ENCODE measurements around the gene SH2D7.

Gene SH2D7
- total RNA-seq, result 0 to 0.88 (median 0) reads per million in 17 experiments

DNA sequence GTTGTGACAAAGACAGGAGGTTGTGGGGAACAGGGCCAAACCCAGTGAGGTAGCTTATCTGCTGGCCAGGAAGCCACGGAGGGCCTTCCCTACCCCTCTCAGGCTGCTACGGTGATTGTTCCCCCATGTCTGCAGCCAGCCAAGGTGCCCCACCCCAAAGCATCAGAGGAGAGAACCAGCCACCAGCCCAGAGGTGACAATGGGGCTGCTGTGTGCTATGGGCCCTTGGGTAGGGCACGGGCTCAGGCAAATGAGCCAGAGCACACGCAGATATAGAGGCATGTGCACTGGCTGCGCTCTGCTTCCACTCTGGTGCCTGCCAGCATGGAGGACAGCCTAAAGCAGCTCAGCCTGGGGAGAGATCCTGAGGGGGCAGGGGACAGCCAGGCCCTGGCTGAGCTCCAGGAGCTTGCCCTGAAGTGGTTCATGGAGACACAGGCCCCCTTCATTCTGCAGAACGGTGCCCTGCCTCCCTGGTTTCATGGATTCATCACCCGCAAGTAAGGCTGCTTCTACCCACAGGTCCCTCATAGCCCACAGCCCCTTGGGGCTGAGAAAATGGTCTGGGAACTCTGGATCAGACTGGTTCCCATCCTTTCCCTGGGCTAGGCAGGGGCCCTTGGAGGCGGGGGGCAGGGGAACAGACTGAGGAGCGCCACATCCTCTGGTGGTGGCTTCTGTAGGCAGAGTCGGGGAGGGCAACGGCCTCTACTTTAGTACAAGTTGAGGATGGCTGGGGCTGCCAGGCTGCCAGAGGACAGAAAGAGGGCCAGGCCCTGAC is at the start of gene SH2D7:
Gene SH2D7 (plus strand): TSS at position 301 of the 781 bp plus-strand sequence. CDS start 24 bp downstream, at position 325.
- no peak for DNase-seq

DNA sequence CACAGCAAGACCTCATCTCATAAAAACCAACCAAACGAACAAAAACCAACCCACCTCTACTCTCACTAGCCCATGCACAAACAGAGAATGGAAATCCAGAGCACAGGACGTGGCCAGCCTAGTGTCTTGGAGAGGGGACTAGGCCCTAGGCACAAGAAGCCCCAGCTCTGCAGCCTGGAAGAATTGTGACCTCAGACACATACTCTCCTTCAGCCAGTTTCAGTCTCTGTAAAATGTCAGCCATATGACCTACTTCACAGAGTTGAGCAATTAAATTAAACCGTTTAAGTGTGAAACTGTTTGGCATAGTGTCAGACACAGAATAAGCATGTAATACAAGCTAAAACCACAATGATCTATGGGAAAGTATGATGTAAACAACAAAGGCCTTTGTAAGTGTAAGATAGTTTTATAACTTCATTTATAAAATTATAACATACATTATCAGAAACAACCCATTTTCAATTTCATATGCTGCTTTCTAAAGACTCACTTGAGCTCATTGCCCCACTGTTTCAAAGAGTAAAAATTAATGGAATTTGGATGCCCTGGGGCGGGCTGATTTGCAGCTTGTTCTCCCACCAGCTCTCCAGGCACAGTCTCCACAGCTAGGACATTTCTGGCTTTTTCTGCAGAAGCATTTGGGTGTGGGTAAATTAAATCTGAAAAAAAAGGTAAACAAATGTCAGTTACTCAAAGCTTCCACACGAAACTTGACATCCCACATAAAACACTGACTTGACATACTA is 47.8 kb upstream of the SH2D7 start:
- DNase-seq, result peak; percentile 43 to 82 (median 60)

DNA sequence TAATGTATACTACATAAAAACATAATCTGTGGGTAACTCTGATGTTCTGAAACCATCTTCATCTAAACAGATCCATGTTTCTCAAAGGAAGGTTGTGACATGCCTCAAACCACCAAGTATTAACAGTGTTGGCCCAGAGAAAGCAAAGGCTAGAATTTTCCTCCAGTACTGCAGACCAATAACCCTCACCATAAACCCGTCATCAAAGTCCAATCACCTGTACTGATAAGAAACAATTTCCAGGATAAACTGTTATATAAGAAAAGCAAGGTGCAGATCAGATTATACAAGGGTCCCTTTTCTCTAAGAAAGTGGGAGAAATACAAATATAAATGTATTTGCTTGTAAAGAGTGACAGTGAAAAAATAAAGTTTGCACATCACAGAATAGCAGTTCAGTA is 47.2 kb upstream of the SH2D7 start:
- DNase-seq, result no peak

DNA sequence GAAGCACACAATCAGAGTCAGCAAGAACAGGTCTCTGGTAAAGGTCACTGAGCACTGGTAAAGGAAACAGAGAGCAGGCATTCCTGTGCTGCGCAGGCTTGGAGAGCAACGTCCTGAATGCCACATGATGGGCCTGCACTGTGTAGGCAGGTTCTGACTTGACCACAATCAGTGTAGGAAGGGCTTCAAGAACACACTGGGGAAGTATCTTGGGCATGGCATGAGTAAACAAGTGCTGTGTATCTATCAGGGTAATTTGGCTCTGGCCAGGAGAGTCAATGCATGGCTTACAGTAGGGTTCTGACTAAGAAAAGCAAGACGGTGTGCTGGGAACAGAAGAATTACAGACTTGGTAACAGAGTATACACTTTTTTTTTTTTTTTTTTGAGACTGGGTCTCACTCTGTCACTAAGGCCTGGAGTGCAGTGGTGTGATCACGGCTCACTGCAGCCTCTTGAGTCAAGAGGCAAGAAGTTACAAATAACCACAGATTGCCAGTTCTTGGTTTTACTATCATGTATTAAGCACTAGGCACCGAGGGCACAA is 45.5 kb upstream of the SH2D7 start:
- DNase-seq, result peak; percentile 75 to 92 (median 88)

DNA sequence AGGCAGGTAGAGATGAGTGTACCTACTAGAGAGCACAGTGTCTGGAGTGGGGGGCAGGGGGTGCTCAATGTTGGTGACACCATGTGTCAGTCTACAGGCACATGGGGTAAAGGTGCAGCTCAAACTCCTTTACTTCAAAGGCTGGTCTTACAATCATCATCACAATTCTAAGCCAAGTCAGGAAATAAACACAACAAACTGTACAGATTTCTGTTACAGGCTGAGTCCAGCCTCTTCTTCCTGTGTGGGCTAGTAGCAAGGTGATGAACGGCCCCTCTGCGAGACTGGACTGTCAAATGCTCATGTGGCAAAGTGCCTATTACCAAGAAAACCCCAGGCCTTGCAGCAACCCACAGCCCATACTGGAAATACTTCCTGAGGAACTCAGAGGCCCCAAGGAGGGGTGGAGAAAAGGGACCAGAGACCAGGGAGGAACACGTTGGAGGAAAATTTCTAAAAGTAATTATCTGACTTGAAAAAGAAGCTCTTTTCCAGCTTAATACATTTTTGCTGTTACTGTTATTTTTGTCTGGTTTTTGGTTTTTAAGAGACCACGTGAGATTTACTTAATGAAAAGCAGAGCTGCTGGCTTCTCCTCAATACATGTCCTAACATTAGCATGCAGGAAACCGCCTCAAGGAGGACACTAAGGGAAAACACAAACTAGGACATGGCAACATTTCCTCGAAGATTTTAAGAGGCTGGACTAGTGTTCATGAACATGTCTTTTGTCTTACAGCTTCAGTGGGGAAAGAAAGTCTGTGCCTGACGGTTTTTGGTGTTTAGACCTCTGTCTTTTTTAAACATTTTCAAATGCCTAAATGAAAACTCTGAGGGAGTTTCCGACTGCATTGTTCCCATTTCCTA is 44.4 kb upstream of the SH2D7 start:
- DNase-seq, result peak; percentile 74 to 87 (median 86)

DNA sequence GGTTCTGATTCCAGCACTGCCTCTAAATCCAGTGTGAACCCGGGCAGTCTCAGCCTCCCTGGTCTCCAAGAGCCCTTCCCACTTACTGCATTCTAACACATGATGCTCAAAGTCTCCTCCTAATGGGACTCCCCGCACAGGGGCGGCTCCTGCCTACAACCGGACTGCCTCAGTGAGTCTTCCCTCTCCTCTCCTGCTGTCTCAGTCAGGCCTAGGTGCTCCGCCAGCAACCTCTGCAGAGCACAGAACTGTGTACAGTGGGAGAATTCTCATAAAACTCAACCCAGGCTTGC is 43.8 kb upstream of the SH2D7 start:
- DNase-seq, result peak in 1 of 4 experiments; percentile 39

DNA sequence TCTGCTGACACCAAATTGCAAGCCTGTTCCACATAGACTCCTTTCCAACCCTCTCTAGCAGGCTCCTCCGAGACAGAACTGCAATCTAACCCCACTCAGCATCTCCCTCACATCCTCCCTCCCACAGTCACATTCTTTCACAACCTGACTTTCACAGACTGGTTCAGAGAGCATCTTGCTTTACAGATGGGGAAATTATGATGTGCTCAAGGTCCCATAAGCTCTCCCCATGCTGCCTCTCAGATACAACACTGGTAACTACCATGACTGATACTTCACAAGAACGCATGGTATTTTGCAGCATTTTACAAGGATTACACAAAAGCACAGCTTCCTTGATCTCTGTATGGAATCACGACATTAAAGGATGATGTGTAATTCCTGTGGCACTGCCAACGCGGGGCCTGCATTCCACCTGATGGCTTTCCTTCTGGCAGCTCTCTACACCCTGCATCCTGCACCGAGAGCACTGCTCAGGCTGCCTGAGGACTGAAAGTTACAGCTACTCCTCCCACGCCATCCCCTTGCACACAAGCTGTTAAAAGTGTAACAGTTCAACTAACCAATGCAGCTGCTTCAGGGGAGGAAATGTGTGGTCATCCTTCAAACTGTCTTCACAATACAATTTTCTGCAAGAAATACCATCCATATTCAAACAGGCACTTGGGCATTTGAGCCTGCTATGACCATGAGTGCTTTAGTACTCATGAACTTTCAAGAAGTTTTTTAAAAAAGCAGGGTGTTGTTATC is 42.5 kb upstream of the SH2D7 start:
- DNase-seq, result peak; percentile 74 to 88 (median 82)

DNA sequence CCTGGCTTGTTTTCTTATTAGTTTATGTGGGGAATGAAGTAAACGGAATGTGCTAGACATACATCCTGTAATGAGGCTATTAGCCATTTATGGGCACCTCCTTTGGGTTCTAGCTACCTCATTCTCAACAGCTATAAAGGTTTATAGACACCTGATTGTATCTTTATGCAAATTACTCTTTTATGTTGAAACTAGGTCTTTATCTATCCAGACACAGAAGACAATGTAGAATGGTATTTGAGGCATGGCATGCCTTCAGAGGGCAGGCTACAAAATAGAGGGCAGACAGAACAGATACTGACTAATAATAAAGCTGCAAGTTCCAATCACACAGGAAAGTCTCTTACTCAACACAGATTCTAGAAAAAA is 41.9 kb upstream of the SH2D7 start:
- DNase-seq, result no peak

DNA sequence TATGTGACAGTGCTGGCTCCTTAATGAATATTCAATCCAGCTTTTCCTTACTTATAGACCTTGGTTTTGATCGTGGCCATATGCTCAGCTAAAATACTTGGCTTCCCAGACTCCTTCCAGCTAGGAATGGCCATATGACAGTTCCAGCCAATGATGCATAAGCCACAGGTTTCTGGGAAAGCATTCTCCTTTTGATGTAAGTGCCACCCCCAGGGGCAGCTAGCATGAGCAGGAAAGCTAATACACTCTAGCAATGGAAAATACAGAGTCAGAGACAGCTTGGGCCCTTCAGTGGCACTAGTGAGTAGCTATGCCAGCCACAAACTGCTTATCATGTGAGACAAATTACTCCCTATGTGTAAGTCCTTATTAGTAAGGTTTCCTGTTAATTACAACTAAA is 41.5 kb upstream of the SH2D7 start:
- no peak for DNase-seq

DNA sequence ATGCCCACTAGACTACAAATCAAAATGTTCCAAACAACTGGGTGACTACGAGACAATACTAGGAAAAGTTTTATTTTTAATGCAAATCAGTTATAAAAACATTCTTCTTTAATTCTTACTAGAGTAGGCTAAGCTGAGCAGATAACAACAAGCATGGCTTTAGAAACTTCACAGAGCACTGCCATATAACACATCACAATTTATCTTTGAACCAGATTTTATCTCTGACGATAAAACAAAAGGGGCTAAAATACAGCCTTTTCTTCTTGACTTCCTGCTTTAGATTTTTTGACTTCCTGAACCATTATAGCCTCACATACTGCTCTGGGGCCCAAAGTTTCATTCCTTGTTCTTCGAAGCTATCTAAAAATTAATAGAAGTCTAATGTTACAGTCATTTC is 40.8 kb upstream of the SH2D7 start:
- no peak for DNase-seq

DNA sequence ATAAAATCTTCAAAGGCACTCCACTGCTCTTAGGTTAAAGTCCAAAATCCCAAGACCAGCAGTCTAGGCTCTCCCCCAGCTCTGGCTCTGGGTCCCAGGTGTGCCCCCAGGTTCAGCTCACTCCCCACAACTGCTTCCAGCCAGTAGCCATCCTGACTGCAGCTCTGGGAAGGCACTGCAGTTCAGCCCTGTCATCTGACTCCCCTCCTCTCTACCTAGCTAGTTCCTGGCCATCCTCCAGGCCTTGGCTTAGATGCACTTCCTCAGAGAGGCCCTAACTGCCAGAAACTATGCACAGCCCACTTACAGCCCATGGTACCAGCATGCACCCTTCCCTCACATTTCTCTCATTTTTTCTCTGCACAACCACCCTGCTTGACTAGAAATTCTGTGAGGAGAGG is 40.4 kb upstream of the SH2D7 start:
- no peak for DNase-seq

DNA sequence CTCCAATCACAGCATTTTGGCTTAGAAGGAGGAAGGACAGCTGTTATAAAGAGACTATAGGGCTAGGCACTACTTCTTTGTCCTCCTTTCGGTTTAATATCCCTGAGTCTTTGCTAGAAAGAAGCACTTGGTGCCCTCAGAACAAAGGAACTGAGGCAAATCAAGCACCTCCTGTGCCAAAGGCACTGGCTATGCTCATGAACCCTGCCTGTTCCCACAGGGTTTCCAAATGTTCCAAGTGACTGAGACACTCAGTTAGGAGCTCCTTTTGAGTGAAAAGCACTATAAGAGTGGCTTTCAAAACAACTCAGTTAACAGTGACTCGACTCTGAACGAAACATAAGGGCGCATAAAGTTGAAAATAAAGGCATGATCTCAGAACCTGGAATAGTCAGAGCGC is 39.8 kb upstream of the SH2D7 start:
- no peak for DNase-seq

DNA sequence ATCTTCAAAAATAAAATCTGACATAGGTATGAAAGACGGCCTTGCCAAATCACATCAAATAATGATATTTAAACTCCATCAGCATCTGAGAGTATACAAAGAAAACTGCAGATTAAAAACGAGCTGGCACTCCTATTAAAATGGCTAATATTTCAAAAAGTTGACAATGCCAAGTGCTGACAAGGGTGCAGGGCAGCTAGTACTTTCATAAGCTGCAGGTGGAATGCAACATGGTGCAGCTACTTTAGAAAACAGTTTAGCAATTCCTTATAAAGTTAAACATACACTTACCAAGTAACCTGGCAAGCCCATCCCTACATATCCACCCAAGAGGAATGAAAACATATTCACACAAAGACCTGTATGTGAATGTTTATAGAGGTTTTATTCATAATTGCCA is 37.8 kb upstream of the SH2D7 start:
- no peak for DNase-seq

DNA sequence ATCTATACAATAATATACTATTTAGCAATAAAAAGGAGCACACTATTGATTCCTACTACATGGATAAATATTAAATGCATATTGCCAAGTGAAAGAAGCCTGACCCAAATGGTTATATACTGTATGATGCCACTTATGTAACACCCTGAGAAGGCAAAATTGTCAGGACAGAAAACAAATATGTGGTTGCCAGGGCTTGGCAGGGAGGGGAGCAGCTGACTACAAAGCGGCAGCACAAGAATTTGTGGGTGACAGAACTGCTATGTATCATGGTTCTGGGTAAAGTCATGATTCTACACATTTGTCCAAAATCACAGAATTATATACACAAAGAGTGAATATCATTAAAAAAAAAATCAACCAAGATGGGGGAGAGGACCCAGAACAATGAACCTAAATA is 37.4 kb upstream of the SH2D7 start:
- no peak for DNase-seq

DNA sequence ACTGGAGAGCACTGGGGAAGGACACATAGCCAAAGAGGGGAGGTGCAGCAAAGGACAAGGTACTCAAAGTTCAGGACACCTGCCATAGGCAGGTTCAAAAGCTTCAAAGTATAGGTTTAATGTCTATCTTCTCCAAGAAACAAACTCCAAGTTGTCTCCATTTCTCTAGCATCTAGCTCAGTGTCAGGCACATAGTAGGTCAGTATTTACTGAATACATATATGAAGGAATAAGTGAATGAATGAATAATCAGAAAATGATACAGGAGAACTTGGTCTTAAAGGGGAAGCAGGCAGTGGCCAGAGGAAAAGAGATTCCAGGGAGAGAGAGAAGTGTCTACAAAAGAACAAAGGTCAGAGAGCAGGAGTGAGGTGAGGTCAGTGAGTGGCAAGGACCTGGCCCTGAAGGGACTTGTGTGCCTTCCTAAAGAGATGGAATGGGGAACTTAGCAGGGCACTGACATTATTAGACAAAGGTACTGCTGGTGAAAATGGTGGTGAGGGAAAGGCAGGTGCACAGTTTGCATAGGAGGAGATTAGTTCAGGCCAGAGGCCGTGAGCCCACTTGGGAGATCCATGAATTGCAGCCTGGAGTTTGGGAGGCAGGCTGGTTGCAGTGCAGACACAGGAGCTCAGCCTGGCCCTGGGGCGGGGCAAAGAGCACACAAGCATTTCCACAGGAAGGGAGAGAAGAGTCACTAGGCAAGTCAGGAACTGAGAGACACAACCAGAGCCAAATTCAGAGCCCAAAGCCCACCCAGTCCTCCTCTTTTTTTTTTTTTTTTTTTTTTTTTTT is 36.2 kb upstream of the SH2D7 start:
- peak in 3 of 4 experiments; percentile 41 to 52 (median 49) for DNase-seq

DNA sequence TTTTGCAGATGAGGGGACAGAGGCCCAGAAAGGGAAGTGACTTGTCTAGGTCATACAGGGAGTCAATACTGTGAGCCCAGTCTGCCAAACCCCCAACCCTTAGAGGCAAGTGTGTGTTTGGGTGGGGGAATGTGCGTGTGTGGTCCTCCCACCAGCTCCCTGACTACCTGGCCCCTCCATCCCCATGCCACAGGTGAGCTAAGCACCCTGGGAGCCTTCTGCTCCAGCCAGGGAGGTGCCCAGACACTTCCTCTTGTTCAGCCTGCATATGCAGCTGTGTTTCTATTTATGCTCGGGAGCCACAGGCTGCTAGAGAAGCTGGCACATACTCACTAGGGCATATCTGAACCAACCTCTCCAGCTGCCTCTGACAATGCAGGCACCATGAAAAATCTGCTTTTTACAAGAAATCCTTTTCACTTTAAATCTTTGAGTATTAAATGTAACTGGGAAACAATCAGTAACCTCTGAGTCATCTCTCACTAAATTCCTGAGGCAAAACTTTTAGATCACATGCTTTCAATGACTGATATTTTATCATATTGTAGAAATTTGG is 35.6 kb upstream of the SH2D7 start:
- peak; percentile 37 to 67 (median 64) for DNase-seq

DNA sequence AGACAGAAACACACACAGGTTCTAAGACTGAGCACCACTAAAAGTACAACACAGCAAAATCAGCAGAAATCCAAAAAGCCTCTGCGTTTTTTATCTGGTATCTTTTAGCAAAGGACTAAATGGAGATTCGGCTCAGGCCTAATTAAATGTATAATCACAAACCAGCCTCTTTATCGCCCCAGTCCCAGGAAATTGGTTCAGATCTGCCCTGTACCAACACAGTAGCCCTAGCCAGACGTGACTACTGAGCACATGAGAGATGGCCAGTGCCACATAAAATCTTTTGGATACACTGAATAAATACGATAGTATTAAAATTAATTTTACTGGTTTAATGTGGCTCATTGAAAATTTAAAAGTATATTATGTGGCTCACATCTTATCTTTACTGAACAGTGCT is 34.6 kb upstream of the SH2D7 start:
- no peak for DNase-seq

DNA sequence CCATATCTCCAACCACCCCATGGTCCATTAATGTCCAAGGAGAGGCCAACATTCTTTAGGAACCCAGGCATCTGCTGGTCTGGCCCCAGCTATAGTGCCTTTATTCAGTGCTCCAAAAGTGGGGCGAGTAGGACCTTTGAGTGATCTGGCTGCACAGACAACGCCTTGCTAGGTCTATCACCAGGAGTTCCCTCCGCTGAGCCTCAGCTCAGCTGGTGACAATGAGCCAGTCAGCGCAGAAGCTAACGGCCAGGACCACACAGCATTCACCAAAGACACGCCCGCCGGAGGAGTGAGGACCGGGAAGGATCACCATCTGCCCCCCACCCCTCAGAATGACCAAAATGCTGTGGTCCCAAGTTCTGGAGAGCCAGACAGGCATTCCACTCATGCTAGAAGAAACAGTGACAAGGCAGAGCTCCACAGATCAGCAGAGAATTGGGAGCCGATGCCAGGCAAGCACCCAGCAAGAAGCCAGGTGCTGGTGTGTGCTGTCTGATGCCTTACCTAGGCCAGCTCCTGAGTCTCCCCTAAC is 33.9 kb upstream of the SH2D7 start:
- DNase-seq, result no peak

DNA sequence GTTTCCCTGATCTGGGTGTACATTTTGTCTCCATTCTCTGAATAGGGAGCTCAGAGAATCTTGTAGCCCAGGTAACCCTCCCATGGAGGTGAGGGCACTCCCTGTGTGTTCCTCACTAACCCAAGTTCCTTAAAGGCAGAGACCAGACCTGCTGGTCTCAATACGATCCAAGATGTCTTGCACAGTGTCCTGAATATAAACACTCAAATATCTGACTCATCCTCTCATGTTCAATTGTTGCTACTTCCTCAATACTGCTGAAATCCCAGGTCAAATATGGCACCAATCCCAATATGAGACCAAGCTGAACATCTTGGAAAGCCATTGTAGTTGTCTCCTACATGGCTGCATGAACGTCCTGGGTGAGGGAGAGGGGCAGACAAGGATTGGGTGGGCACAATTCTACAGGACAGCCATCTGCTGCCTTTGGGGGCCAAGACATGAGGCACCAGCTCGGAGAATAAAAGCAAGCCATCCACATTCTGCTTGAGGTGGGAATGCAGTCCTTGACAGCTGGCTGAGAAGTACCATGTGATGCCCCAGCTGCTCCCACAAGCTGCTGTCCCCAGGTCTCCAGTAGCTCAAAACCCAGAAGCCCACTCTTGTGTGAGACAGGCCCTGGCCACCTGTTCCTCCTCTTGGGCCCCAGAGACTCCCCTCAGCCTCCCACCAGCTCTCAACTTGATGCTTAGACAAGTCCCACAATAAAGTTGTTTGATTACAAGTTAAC is 33.1 kb upstream of the SH2D7 start:
- DNase-seq, result peak; percentile 57 to 83 (median 69)

DNA sequence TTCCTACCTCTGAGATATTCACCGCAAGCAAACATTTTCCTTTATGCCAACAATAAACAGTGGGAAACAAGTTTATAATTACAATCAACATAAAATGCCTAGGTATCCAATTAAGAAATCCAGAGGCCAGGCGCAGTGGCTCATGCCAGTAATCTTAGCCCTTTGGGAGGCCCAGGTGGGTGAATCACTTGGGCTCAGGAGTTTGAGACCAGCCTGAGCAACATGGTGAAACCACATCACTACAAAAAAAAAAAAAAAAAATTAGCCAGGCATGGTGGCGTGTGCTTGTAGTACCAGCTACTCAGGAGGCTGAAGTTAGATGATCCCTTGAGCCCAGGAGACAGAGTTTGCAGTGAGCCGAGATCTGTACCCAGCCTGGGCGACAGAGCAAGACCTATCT is 32.1 kb upstream of the SH2D7 start:
- DNase-seq, result no peak
